Measurements from ENCODE around the gene CLDN2.

The CLDN2 gene

DNA sequence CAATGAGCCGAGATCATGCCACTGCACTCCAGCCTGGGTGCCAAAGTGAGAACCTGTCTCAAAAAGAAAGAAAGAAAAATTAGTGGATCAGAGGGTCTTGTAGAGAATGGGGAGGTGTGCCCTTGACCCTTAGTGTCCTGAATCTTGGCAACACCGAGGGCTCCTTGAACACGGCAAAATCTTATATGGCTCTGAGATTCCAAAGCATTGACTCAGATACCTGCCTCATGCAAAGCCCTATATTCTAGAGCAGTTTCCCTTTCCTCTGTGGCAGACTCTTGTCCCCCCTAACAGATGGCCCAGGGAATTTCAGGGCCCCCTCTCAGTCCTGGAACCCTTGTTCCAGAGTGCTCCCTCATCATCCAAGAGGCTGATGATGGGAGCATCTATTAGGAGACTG, 6.8 kb downstream of the CLDN2 start:
- TF ChIP-seq, protein P1, sequence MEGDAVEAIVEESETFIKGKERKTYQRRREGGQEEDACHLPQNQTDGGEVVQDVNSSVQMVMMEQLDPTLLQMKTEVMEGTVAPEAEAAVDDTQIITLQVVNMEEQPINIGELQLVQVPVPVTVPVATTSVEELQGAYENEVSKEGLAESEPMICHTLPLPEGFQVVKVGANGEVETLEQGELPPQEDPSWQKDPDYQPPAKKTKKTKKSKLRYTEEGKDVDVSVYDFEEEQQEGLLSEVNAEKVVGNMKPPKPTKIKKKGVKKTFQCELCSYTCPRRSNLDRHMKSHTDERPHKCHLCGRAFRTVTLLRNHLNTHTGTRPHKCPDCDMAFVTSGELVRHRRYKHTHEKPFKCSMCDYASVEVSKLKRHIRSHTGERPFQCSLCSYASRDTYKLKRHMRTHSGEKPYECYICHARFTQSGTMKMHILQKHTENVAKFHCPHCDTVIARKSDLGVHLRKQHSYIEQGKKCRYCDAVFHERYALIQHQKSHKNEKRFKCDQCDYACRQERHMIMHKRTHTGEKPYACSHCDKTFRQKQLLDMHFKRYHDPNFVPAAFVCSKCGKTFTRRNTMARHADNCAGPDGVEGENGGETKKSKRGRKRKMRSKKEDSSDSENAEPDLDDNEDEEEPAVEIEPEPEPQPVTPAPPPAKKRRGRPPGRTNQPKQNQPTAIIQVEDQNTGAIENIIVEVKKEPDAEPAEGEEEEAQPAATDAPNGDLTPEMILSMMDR (conservative IDR thresholded peaks at IDR 0.05) = no peak
- no peak overlapping the region for H3K27ac ChIP-seq

DNA sequence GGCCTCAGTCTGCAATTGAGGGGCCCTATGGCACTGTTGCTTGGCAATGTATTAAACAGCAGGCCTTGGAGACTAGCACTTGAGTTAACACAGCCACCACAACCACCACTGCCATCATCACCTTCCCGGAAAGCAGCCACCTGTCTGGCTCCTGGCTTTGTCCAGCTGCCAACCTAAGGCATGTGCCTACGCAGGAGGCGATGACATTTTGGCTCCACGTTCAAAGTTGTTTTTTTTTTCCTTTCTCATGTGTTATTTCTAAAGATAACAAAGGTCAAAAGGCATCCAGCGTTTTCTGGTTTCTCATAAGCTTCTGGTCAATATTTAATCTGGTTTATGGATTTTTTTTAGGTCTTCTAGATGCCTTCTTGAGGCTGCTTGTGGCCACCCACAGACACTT, 7.5 kb downstream of the CLDN2 start:
- TF ChIP-seq, protein P1 (conservative IDR thresholded peaks at IDR 0.05) = no peak
- H3K27ac ChIP-seq = no peak overlapping the region

DNA sequence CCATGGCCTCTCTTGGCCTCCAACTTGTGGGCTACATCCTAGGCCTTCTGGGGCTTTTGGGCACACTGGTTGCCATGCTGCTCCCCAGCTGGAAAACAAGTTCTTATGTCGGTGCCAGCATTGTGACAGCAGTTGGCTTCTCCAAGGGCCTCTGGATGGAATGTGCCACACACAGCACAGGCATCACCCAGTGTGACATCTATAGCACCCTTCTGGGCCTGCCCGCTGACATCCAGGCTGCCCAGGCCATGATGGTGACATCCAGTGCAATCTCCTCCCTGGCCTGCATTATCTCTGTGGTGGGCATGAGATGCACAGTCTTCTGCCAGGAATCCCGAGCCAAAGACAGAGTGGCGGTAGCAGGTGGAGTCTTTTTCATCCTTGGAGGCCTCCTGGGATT, 8.0 kb downstream of the CLDN2 start:
- TF ChIP-seq, protein P1 (conservative IDR thresholded peaks at IDR 0.05) = no peak
- no peak overlapping the region for H3K27ac ChIP-seq

DNA sequence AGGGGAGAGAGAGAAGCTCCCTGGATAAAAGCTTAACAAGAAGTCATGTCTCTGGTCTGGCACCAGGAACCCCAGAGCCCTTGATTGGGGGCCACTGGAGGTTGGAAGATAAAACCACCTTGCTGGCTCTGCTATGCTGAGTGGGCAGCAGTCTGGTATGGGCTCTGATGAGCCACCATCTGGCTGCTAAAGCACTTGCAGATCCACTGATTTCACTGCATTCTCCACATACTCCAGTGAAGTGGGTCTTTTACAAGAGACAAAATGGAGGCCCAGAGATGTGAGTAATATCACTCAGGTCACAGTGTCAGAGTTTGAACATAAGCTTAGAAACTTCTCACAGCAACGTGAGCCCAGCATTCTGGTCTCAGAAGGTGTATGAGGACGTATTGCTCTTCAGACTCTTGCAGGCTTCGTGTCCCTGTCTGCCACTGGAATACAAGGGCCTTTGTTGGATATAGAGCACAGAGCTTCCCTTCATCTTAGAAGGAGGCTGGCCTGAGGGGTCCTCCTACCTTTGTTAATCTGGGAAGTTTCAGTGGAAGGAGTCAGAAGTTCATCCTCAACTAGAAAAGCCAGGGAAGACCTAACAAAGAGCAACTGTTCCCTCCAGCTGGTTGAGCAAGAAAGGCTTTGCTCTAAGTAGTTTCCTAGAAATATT, 11.8 kb downstream of the CLDN2 start:
- no peak overlapping the region for H3K27ac ChIP-seq
- TF ChIP-seq, protein P1 (conservative IDR thresholded peaks at IDR 0.05) = no peak

DNA sequence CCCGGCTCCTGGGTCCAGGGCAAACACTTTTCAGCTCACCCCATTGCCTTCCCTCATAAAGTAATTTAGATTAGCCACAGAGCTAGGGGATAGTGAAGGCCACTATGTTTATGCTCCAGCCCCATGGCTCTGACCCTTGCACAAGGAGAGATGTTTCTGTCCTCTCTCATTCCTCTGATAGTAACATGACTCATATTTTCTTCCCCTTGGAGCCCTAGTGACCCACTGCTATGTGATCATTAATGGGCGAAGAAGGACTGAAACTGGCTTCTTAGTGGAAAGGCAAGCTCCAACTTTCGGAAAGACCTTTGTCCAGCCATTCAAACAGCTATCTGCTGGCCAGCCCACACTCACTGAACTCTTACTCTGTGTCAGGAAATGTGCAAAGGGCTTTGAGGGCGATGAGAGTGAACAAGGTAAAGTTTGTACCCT, 12.3 kb downstream of the CLDN2 start:
- TF ChIP-seq, protein P1 (conservative IDR thresholded peaks at IDR 0.05) = no peak
- no peak overlapping the region for H3K27ac ChIP-seq

DNA sequence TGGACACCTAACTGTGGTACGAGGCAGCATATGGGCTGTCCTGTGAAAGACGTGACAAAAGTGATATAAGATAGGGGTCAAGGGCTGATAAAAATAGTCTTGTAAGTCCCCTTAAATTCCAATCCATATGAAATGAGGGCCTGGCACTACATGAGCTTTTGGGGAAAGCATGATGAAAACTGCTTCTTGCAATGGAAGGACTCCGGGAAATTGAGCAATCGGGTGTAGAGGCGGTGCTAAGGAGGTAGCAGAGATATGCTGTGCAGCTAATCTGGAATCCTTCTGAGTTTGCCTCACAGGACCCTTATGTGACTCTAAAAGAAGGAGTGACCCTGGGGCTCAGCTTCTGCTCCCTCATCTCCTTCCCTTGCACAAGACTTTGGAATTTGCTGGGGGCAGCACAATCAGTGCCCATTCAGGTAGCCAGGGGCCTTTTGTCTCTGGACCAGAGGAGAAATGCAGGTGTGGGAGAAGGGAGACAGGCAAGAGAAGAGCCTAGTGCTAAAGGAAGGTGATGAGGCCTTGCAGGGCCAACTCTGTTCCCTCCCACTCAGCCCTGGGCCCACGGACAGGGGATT, 12.8 kb downstream of the CLDN2 start:
- TF ChIP-seq, protein P1 (conservative IDR thresholded peaks at IDR 0.05) = no peak

DNA sequence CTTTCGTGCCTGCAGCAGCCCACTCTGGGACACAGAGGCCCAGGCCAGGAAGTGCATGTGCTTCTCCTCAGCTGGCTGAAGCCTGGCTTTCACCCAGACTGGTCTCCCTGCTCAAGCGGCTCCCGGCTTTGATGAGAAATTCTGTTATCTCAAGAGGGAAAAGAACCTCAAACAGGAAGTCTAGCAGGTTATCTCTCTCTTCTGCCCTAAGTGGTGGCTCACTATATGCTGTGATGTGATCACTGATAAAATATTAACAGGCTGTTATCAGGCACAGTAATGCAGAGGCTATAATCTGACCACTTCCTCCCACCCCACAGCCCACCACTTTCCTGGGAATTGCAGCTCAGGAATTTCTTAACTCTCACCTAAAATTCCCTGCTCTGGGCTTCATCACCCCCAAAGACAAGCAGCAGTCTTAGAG, 13.3 kb downstream of the CLDN2 start:
- no peak overlapping the region for H3K27ac ChIP-seq
- TF ChIP-seq, protein P1 (conservative IDR thresholded peaks at IDR 0.05) = no peak

More for the DNA sequence above, 12.8 kb downstream of the CLDN2 start:
- H3K27ac ChIP-seq = no peak overlapping the region
